GM18870 (cell line): Measurements from ENCODE around the gene EPYC.
A peak's percentile ranks its signal among the peaks of the same experiment; 100 is the strongest.
"Not testable (repeated sequence)": the region's sequence is repeated elsewhere in the genome, so short reads cannot be mapped to it uniquely, and the experiment has no call there.

Experiments used
- ATAC-seq: cut with Tn5 transposase; IDR thresholded peaks from one replicate; pipeline ENCODE4 v1.9.1; 2021; ENCODE audit warnings: moderate library complexity; ENCODE audit not compliant: unreplicated experiment

EPYC gene

DNA sequence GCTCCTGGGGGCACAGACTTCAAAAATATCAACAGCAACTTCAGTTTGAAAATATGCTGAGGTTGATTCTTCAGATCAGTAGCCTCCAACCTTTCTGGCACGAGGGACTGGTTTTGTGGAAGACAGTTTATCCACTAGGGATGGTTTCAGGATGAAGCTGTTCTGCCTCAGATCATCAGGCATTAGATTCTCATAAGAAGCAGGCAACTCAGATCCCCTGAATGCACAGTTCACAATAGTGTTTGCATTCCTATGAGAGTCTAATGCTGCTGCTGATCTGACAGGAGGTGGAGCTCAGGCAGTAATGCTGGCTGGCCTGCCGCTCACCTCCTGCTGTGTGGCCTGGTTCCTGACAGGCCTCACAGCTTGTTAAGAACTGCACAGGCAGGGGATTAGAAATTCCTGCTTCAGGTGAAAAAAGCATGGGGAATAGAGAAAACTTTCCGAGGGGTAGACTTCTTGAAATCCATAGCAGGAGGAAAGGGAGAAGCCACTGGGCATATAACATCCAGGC, 12.8 kb downstream of the EPYC start:
- no peak for ATAC-seq

DNA sequence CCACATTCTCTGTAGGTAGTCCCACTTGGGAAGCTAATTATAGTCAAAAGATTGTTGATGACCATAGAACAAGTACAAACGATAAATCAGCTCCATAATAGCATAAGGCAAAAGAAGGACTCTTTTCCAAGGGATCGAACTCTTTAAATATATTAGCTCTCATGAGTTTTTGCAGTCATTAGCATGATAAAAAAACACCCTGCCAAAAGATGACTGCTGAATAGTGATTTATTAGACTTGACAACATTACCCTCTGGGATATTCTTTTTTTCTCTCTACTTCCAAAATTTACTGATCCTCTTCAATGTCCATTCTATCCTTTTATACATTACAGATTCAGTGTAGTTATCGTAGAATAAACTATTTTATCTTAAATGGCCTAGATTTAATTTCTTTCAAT, 14.2 kb downstream of the EPYC start:
- no peak for ATAC-seq

DNA sequence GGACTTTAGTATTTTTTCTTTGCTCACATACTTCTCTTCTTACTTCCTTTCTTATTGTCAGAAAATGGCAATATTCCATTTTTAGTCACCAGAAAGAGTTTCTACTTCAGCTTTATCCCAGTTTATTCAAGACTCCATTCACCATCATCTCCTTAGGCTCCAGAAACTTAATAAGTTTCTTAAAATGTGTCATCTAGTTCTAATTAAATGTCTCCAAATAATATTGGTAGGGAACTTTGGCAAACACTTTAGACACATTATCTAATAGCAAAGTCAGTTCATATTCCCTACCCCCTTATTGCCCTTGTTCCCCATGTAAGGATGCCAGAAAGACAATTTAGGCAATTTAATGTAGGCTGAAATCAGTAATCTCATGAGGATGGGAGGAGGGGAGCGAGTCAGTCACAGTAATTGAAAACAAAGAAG, 15.1 kb downstream of the EPYC start:
- ATAC-seq = no peak

DNA sequence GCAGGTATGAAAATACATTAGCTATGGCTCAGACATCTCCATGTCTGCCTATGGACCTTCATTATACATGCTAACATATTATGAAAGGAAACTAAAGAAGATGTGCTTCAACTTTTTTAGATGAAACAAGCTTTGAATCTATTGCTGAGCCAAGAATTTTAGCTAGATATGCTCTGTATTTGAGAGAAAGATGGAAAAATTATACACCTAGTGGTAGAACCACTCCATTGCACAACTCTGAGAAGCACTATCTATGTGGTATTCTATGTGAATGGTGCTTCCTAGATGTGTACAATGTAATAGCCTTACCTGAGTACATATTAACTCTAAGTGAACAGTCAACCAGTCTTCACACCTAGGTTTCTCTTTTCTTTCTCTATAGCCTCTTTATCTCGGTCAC, 17.3 kb downstream of the EPYC start:
- ATAC-seq = no peak

DNA sequence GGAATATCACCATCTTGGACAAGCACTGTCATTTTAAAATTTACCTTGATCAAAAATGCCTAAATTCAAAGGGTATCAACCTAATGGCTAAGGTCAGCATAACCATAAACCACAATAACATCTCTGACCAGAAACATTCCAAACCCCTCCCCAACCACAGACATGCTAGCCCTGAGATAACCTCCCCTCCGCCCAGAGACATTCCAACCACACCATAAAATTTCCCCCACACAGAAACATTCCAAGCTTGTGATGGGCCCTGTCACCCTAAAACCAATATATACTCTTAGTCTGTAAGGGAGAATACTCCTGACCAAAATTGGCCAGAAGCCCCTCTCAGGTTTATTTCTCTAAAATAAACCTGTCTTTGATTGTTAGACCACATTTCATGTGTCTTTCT, 17.7 kb downstream of the EPYC start:
- ATAC-seq = no peak

DNA sequence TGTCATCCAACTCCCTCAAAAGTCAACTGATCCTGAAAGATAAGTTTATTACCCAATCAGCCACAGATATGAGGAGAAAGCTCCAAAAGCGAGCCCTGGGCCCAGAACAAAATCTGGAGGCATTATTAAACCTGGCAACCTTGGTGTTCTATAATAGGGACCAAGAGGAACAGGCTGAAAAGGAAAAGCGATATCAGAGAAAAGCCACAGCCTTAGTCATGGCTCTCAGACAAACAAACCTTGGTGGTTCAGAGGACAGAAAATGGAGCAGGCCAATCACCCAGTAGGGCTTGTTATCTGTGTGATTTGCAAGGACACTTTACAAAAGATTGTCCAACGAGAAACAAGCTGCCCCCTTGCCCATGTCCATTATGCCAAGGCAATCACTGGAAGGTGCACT, 19.4 kb downstream of the EPYC start:
- ATAC-seq = not testable (repeated sequence)

DNA sequence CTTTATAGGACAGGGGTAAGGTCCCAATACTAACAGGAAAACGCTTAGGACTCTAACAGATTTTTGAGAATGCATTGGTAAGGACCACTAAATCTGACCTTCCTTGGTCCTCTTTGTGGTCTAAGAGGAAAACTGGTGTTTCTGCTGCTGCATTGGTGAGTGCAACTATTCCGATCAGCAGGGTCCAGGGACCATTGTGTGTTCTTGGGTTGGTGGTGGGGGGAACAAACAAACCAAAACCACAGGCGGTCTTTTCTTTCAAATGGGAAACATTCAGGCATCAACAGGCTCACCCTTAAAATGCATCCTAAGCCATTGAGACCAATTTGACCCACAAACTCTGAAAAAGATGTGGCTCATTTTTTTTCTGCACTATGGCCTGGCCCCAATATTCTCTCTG, 20.7 kb downstream of the EPYC start:
- ATAC-seq = no peak

DNA sequence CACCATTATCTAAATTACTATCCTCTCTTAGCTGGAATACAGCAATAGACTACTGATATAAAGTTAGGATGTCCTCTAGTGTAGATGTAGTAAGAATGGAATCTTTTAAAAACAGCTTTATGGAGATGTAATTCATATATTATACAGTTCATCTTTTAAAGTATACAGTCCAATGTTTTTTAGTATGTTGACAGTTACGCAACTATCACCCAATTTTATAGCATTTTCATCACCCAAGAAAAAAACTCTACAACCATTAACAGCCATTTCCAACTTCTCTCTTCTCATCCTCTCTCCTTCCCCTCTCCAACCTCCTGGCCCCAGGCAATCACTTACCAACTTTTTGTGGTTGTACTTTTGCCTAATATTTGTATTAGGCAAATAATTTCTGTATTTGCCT, 22.6 kb downstream of the EPYC start:
- no peak for ATAC-seq

DNA sequence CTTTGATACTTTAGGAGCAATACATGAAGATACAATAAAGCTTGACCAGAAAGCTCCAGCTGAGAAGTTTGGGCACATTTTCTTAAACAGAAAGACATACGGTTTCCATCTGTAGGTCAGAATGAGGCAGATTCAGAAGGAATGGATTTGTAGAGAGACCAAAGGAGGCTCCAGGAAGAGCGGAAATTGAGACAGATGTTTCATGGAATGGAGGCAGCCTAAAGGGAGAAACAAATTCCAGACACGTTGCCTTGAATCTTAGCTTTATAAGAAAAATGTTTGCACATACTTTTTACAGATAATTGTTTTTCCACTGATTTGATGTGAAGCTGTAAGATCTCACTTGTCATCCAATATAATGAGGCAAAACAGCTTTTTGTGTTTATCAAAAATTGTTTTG, 24.8 kb downstream of the EPYC start:
- no peak for ATAC-seq

DNA sequence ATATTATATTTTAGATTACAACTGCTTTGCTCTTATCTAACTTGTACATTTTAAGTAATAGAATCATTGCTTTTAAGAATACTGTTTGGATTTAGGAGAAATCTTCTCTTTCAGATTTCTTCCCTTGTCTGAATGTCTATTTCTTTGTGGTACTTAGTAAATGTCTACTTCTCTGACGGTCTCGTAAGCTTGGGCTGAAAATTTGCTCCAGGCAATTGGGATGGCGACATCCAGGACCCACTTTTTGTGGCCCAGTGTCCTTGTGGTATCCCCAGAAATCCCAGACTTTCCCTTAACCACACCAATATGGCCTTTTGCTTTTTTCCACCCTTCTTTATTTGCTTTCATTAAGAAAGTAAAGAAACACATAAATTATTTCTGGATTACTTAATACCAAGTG, 25.8 kb downstream of the EPYC start:
- ATAC-seq = no peak

DNA sequence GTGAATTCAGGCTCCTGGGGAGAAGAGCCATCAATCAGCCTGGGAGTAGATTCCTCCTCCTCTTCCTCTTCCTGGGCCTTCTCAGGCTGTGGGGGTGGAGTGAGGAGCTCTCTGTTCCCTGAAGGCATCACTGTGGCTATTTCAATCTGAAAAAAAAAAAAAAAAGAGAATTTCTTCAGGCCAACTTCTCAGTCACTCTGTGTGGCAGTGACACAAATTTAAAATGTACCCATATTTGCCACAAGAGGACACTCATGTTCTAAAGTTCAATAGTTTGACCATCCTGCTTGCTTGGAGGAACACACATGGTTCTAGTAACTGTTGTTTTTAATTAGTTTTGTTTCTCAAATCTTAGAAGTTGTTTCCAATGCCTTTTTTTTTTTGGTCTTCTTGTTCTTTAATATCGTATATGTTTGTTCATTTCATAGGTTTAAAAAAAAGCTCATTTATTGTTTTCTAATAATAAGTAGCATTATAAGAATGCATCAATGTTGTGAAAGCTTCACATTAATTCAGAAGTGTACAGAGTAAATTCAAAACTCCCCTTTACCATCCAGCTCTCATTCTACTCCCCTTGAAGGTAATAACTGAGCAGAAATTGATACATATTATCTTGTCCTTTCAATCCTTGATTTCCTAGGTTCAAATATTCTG, 26.5 kb downstream of the EPYC start:
- ATAC-seq = peak; percentile 96

DNA sequence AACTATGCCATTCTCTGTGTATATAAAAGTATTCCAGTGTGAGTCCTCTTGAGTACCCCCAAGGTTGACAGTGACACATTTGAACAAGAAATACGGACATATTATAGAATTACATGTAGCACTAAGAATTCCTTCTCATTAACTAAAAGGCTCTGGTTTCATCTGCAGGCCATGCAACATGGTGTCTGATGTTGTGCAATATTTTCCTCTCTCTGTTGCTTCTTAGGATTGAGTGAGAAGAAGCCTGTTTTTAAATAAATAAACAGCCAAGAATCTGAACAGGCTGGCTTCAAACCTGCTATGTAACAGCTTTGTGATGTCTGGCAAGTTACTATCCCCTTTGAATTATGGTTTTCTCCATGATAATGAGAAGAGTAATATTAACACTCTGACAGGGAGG, 27.5 kb downstream of the EPYC start:
- ATAC-seq = no peak

DNA sequence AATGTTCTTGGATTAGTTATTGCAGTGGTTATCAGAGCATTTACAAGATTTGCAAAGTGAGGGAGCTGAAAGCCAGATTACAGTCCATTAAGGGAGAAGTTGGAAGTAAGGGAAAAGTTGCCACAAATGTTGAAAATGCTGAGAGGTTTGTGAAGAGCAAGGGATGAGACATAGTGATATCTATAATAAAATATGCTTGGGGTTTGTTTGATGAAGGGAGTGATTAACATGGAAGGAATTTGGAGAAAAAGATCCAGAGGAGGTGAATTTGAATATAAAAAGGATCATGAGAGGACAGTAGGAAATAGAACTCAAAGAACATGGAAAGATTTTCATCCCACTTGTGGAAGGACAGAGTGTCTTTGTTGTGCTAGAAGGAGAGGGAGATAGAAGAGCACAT, 30.5 kb downstream of the EPYC start:
- ATAC-seq = no peak

DNA sequence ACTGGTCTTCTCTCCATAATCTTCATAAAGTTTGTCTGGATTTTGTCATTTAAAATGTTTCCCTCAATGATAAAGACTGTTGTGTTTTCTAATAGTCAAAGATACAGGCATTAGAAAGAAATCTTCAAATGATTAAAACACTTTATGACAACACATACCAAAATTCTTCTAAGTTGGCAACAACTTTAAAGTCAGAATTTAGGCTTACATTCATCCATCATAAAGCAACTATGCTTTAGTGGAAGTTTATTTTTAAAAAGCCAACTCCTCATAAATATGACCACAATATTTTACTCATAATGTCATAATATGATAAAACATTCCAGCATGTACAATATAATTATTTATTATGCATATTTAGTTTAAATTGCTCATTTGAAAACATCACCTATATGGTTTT, 32.5 kb downstream of the EPYC start:
- no peak for ATAC-seq

DNA sequence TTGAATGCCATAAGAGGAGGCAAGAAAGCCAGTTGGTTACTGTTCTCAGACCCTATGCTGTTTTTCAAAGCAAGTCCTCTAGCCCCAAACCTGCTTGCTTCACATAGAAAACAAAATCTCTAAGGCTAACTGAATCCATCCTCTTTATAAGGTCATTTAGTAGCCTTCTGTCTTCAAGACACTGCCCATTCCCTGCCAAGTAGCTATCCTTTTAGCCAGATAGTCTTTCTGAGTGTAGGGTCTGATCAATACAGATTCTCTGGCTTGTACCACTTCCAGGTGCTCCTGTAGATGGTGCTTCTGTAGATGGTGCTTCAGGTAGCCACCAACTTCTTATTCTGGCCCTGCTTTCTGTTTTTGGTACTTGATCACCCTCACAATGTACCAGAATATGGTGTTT, 33.9 kb downstream of the EPYC start:
- no peak for ATAC-seq

DNA sequence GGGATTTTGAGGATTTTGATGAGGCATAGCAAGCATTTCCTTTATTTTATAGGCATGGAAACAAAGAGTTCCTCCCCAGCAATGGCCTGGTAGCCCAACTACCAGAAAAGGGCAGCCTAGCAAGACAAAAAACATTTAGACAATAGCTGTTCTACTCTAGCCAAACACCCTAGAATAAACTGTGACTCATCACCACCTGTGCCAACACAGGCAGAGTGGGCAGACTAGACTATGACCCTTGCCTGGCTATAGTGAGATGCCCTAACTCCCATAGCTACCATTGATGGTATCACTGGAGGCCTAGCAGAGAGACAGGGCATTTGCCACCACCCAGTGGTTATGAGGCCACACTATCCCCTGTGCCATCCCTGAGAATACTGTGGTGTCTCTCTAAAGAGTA, 34.3 kb downstream of the EPYC start:
- no peak for ATAC-seq

DNA sequence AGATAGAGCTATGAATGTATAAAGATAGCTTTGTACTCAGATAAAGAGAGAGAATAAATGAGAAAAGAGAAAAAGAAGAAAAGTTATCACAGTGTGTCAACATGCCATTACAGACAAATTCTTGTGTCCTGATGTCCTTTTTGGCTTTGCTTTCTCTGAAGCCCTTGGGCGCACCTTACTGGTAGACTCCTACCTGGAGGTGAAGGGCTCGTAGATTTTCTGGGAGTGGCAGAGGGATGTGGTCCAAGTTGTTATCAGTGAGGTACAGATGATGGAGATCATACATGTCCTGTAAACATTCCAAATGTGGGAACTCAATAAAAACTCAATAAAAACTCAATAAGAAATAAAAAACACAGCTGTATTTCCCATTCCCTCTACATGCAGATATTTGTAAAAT, 34.9 kb downstream of the EPYC start:
- no peak for ATAC-seq

DNA sequence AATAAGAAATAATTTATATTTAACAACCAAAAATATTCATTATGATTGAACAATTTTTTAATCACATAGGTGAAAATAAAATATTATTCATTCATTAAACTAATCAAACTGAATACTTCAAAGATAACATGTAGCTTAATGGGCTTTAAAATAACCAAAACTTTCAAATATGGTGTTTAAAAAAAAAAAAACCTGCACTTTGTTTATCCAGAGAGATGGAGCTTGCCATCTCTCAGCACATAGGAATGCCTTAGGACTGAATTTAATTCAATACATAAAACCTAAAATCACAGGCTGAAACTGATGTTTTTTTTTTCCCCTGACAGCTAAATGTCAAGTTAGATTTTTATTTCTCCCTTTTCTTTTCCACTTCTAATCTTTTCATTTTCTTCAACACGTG, 35.4 kb downstream of the EPYC start:
- no peak for ATAC-seq

DNA sequence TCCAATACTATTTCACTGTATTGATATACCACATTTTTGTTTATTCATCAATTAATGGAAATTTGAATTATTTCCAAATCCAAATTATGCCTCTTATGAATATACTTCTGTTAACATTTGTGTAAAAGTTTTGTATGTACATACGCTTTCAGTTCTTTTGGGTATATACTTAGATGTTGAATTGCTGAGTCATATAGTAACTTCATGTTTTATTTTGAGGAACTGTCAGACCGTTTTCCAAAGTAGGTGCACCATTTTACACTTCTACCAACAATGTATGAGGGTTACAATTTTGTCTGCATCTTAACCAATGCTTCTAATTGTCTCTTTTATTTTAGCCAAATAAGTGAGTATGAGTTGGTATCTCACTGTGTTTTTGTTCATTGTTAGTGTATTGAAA, 39.6 kb downstream of the EPYC start:
- ATAC-seq = no peak

DNA sequence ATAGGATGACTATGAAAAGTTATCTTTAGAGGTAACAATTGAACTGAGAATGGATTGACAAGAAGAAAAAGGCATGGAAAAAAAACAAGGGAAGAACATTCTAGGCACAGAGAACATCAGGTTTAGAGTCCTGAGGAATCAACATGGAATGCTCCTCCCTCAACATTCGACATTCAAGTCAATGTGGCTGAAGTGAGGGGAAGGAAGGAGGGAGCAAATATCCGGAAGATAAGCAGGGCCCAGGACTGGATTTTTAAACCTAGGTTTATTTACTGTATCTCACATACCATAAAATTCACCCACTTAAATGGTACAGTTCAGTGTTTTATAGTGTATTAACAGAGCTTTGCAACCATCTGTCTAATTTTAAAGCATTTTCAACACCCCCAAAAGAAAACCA, 40.2 kb downstream of the EPYC start:
- no peak for ATAC-seq

DNA sequence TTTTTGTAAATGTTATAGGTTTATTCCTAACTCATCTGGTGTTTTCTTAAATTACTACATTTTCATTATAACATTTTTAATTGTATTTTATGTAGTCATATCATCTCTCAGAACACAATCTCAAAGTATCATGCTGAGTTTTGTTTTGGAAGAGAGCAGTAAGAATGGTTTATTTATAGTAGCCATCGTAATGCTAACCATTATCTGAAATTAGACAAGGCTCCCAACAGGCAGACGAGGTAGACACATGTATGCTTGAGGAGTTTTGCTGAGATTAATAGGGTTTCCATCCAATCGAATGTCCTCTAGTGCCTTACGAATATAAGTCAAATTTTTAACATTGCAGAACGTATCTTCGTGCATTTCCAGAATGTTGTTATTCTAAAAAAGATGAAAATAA, 40.8 kb downstream of the EPYC start:
- no peak for ATAC-seq

DNA sequence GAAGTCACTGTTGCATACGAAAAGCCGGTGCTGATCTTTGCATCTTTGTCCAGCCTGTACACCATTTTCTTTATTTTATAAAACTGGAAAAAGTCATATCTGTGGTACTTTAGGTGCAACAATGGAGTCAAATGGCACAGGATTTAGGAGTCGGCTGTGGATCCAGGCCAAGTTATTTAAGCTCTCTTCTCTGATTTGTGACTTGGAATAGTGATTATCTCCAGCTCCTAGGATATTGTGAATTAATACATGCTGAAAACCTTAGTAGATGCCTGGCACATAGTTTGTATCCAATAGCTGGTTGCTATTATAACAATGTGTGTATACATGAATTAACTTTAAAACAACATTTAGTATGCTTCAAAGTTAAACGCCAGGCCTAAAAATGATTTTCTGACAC, 43.6 kb downstream of the EPYC start:
- ATAC-seq = no peak

DNA sequence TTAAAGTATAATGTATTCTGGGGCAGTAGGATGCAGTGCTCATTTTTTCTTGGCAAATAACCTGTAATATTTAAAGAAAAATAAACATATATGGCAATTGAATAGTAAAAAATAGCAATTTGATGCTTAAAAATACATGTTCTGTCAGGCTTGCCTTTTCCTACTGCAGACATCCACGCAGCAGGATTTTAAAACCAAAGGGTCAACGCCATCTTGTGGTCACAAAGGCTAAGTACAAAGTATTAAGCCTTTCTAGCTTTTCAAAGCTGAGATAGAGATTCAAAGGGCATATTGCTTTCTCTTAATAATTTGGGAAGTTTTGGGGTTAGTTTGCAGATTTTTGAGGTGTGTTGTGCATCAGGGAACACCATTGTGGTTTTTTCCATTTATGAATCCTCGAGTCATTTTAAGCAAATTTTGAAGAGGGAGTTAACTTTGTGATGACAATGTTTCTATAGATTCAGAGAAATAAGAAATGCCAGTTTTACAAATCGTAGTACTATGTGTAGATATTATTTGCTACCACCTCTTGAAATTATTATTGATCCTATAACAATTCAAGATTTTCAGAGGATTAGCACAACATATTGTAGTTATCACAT, 45.1 kb downstream of the EPYC start:
- ATAC-seq = peak; percentile 74
